K562 (cell line): ENCODE data around the gene PYGB.

Source experiments
- E2F6 ChIP-seq, 2 experiments: IDR thresholded peaks; 2 replicates each; pipeline ENCODE4 v1.6.1; 2011; ENCODE audit warnings: borderline replicate concordance in 1 of 2, control low read depth in 1 of 2, low read depth in 1 of 2, low read length in 1 of 2, mild to moderate bottlenecking in 1 of 2, mixed read lengths in 1 of 2, moderate library complexity in 1 of 2; ENCODE audit not compliant: insufficient read depth in 1 of 2, insufficient read length in 1 of 2, poor library complexity in 1 of 2, severe bottlenecking in 1 of 2; ENCODE audit errors: extremely low read depth in 1 of 2
- HSF4 ChIP-seq: fragments of 250-450 bp; sonication (Bioruptor Pico); IDR thresholded peaks from 2 replicates; pipeline ENCODE4 v2.1.2; 2022; ENCODE audit warnings: mild to moderate bottlenecking, moderate library complexity, borderline replicate concordance
- NFATC3 ChIP-seq: fragments of 450-650 bp; IDR thresholded peaks from 2 replicates; pipeline ENCODE4 v1.6.1; 2017; ENCODE audit warnings: mild to moderate bottlenecking
- POLR2AphosphoS5 ChIP-seq: IDR thresholded peaks from 2 replicates; pipeline ENCODE4 v1.6.1; 2011; ENCODE audit warnings: mild to moderate bottlenecking, low read depth, low read length, moderate library complexity; ENCODE audit not compliant: control insufficient read depth, insufficient read depth
- TCFL5 ChIP-seq: fragments of 250-450 bp; sonication (Bioruptor Pico); conservative IDR thresholded peaks from 2 replicates; pipeline ENCODE4 v1.6.1; 2021; ENCODE audit warnings: mild to moderate bottlenecking, moderate library complexity, matching md5 sums
- TF ChIP-seq, protein P1 (sequence below), 3 experiments: IDR thresholded peaks in 2 of 3; conservative IDR thresholded peaks in 1 of 3; 2 replicates each; pipeline ENCODE4 v1.5.1; 2011 to 2012; ENCODE audit warnings: low read length in 3 of 3, mild to moderate bottlenecking in 3 of 3, control low read depth in 2 of 3, improper control_type of control experiment in 1 of 3, inconsistent platforms in 1 of 3, low read depth in 1 of 3, mixed read lengths in 1 of 3, moderate library complexity in 1 of 3; ENCODE audit not compliant: insufficient read depth in 2 of 3

DNA sequence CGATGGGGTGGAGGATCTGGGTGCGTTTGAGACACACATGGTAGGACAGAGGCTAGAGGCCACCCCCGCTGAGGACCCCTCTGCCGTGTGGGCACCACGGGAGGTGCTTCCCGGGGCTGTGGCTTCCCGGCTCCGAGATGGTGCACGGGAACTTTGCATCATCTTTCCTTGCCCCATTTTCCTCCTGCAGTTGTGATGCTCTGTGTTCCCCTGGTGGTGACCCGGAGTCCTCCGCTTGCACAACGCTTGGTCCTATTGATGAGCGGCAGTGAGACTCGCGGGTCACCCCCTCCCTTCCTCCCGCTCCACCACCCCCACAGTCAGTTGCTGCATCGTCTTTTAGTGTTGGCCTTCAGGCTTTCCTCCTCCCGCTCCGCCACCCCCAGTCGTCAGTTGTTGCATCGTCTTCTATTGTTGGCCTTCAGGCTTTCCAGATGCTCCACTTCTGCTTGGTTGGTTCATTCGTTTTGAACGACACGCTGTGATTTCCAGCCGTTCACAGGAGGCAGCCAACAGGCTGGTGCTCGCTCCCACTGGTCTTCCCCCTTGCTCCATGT lies 37.3 kb downstream of the PYGB start:
- TF ChIP-seq, protein P1, sequence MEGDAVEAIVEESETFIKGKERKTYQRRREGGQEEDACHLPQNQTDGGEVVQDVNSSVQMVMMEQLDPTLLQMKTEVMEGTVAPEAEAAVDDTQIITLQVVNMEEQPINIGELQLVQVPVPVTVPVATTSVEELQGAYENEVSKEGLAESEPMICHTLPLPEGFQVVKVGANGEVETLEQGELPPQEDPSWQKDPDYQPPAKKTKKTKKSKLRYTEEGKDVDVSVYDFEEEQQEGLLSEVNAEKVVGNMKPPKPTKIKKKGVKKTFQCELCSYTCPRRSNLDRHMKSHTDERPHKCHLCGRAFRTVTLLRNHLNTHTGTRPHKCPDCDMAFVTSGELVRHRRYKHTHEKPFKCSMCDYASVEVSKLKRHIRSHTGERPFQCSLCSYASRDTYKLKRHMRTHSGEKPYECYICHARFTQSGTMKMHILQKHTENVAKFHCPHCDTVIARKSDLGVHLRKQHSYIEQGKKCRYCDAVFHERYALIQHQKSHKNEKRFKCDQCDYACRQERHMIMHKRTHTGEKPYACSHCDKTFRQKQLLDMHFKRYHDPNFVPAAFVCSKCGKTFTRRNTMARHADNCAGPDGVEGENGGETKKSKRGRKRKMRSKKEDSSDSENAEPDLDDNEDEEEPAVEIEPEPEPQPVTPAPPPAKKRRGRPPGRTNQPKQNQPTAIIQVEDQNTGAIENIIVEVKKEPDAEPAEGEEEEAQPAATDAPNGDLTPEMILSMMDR (IDR thresholded peaks at IDR 0.05 in 2 of 3, conservative IDR thresholded peaks at IDR 0.05 in 1 of 3; ENCODE audit: insufficient read depth in 2 of 3, low read depth in 1 of 3, low read length in 3 of 3): no peak
- TF ChIP-seq NFATC3: no peak
- no peak for TF ChIP-seq E2F6 (IDR thresholded peaks at IDR 0.05; ENCODE audit: borderline replicate concordance in 1 of 2, extremely low read depth in 1 of 2, insufficient read depth in 1 of 2, insufficient read length in 1 of 2, low read depth in 1 of 2, low read length in 1 of 2, poor library complexity in 1 of 2, severe bottlenecking in 1 of 2)
- TF ChIP-seq HSF4: no peak
- no peak for TF ChIP-seq POLR2AphosphoS5
- TF ChIP-seq TCFL5 (CRISPR knock-in tag): no peak
